Astrocyte (in vitro differentiated cells and primary cell): Measurements from ENCODE around the gene CHDH.

ENCODE experiments used
- CTCF ChIP-seq: IDR thresholded peaks from 2 replicates; pipeline ENCODE4 v1.5.1; 2011; ENCODE audit warnings: low read depth, mild to moderate bottlenecking, inconsistent platforms, low read length, moderate library complexity; ENCODE audit not compliant: insufficient read depth
- EZH2 ChIP-seq: IDR thresholded peaks from 2 replicates; pipeline ENCODE4 v1.6.1; 2012; ENCODE audit warnings: mild to moderate bottlenecking, low read length, inconsistent platforms; ENCODE audit not compliant: insufficient read depth

GRCh38 chr3:53790470-53790869, 55.7 kb downstream of the CHDH start:
- TF ChIP-seq CTCF (no peak), EZH2 (no peak)
